ENCODE measurements around the gene SRL. TPM values are rescaled to one million over a fixed set of nuclear protein-coding genes. Genes with fewer than 3 reads are reported as not detected.

Gene SRL
- total and polyA plus RNA-seq, 2 of the 8 experiments (the other 6 are each of a cell fraction or from before 2014, with no cell fraction given): 0.05 TPM; not detected in 1

GRCh38 chr16:4257646-4258556 is 16.0 kb upstream of the SRL start:
- no peak overlapping the region for H4K5ac ChIP-seq (ENCODE audit: insufficient read length, low read depth, low read length)
- H3K14ac ChIP-seq (ENCODE audit: insufficient read length): no peak overlapping the region
- peaks cover 7 to 38% (median 24%) of the 10 kb centered on the region in 4 experiments; a peak in 5 of 8 replicates for H3K36me3 ChIP-seq (ENCODE audit: control insufficient read depth in 2 of 4, insufficient read depth in 4 of 4, low read length in 3 of 4)
- H2BK20ac ChIP-seq (ENCODE audit: low read length): no peak overlapping the region
- no peak overlapping the region for H3K4ac ChIP-seq (replicated peaks; ENCODE audit: insufficient read length, low read depth, low read length)
- CTCF ChIA-PET (ENCODE audit: partially characterized antibody): interaction anchor here (0.6 to 8.6 kb wide), 14 partner anchors 13 to 1413 kb away, joined by 3 to 132 read pairs (median 3); no protein-coding TSS in a partner anchor
- H3K79me2 ChIP-seq (ENCODE audit: control insufficient read depth in 1 of 2, insufficient read depth in 2 of 2, low read length in 2 of 2): peaks cover 0 to 13% of the 10 kb centered on the region in 2 experiments; a peak in 1 of 4 replicates
- H3K4me2 ChIP-seq (ENCODE audit: insufficient read depth in 1 of 2, low read depth in 2 of 2, low read length in 2 of 2): no peak overlapping the region
- no peak overlapping the region for H3K23ac ChIP-seq (ENCODE audit: insufficient read length)
- no peaks in the 10 kb centered on the region for H3K27me3 ChIP-seq (replicated peaks in 1 of 4; ENCODE audit: control insufficient read depth in 3 of 4, extremely low read depth in 1 of 4, insufficient read depth in 3 of 4, low read length in 3 of 4)
- no peaks in the 10 kb centered on the region; the same call in 1 of the 2 replicates for H3K23me2 ChIP-seq (ENCODE audit: low read depth, low read length)
- DNase-seq (ENCODE audit: low read depth in 1 of 2, low spot score in 2 of 2) (no peak), FAIRE-seq (no peak)
- H3K27ac ChIP-seq (ENCODE audit: low read depth, low read length): no peak overlapping the region
- H3K79me1 ChIP-seq (ENCODE audit: low read depth, low read length): no peaks in the 10 kb centered on the region; the same call in 1 of the 2 replicates
- no peak overlapping the region for H2BK120ac ChIP-seq (replicated peaks; ENCODE audit: low read depth, low read length)
- no peaks in the 10 kb centered on the region; a peak in 3 of 7 replicates for H3K4me1 ChIP-seq (replicated peaks in 1 of 4; ENCODE audit: control insufficient read depth in 3 of 4, insufficient read depth in 4 of 4, low read length in 3 of 4)
- POLR2A ChIA-PET (ENCODE audit: partially characterized antibody): interaction anchor here (0.9 to 24.1 kb wide), 5 partner anchors 11 to 208 kb away, joined by 3 to 403 read pairs (median 3); partner anchors contain the start of gene TFAP4
- H4K91ac ChIP-seq (replicated peaks; ENCODE audit: insufficient read length, low read length): no peak overlapping the region
- no peak overlapping the region for H2BK12ac ChIP-seq (ENCODE audit: low read depth, low read length)
- H4K8ac ChIP-seq (ENCODE audit: extremely low read depth, insufficient read depth, low read length): no peak overlapping the region
- H3K18ac ChIP-seq (ENCODE audit: extremely low read depth, low read length): no peak overlapping the region
- H3K9ac ChIP-seq (replicated peaks in 1 of 4; ENCODE audit: extremely low read depth in 1 of 4, low read depth in 3 of 4, low read length in 3 of 4): no peak overlapping the region
- no peak overlapping the region for H2BK15ac ChIP-seq (ENCODE audit: low read length)
- no peak overlapping the region for H2AFZ ChIP-seq (ENCODE audit: low read length)
- no peak overlapping the region for H3K56ac ChIP-seq (replicated peaks; ENCODE audit: insufficient read length, low read depth, low read length)
- H3K4me3 ChIP-seq (ENCODE audit: extremely low read depth in 1 of 4, insufficient read depth in 2 of 4, low read depth in 3 of 4, low read length in 4 of 4): no peak overlapping the region
- H4K20me1 ChIP-seq (replicated peaks in 1 of 2; ENCODE audit: control insufficient read depth in 1 of 2, insufficient read depth in 2 of 2, low read length in 2 of 2): peaks cover 10 to 12% of the 10 kb centered on the region in 2 experiments
- H2BK5ac ChIP-seq (ENCODE audit: low read depth, low read length): no peak overlapping the region
- H3K9me3 ChIP-seq (ENCODE audit: insufficient read depth in 2 of 2, low read depth in 1 of 2, low read length in 1 of 2): no peaks in the 10 kb centered on the region
- 94% methylated on average over 31 of the region's 34 CpGs; no CpG with 5 or more reads in 1 of the 2 experiments for WGBS, 2 experiments (ENCODE audit: extremely low coverage in 1 of 2, insufficient coverage in 1 of 2, insufficient read length in 1 of 2, insufficient replicate concordance in 2 of 2, low coverage in 1 of 2, low lambda C conversion rate in 2 of 2, missing lambda C conversion rate in 1 of 2)
- no peak overlapping the region for H2AK5ac ChIP-seq (ENCODE audit: low read depth, low read length)
- TF ChIP-seq EZH2 (IDR thresholded peaks at IDR 0.05; ENCODE audit: low read depth, low read length, severe bottlenecking): no peak
- TF ChIP-seq ASH2L (IDR thresholded peaks at IDR 0.05; ENCODE audit: low read length): no peak
- no peak for TF ChIP-seq SIRT6 (IDR thresholded peaks at IDR 0.05; ENCODE audit: low read length)
- no peak for TF ChIP-seq POLR2AphosphoS5 (IDR thresholded peaks at IDR 0.05; ENCODE audit: low read depth, low read length)
- TF ChIP-seq KDM4A (IDR thresholded peaks at IDR 0.05; ENCODE audit: low read depth, low read length, severe bottlenecking): no peak
- no peak for TF ChIP-seq NRF1 (IDR thresholded peaks at IDR 0.05; ENCODE audit: low read depth, low read length)
- TF ChIP-seq ZNF274 (IDR thresholded peaks at IDR 0.05; ENCODE audit: borderline replicate concordance, extremely low read depth, low read length): no peak
- TF ChIP-seq SP1 (IDR thresholded peaks at IDR 0.05; ENCODE audit: low read depth, low read length): no peak
- TF ChIP-seq HDAC2 (IDR thresholded peaks at IDR 0.05; ENCODE audit: borderline replicate concordance in 1 of 2, low read depth in 2 of 2, low read length in 2 of 2): no peak
- no peak for TF ChIP-seq MAX (IDR thresholded peaks at IDR 0.05)
- no peak for TF ChIP-seq SIN3A (conservative IDR thresholded peaks at IDR 0.05 in 1 of 2, IDR thresholded peaks at IDR 0.05 in 1 of 2; ENCODE audit: low read depth in 1 of 2, low read length in 2 of 2)

Data from H1 (cell line).